ENCODE results near the gene ANKMY2.
A peak's percentile ranks its signal among the peaks of the same experiment; 100 is the strongest.

The ANKMY2 gene

DNA sequence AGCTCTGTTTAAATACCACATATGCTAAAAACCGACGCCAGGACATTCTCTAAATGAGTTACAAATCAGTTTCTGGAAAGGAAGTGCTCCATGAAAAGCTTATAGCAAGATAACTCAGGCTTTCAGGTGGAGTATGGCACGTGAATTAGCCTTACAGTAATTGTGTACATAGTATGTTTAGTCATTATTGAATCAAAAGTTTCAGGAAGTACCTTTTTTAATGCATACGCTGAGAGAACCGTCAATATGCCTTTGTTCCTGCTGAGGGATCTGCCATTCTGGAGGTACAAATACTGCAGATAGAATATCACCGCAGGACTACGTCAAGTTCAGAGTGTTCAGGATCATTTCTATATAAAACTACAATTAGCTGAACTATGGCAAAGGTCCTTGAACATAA lies 45.7 kb downstream of the ANKMY2 start:
- TF ChIP-seq, protein P1, sequence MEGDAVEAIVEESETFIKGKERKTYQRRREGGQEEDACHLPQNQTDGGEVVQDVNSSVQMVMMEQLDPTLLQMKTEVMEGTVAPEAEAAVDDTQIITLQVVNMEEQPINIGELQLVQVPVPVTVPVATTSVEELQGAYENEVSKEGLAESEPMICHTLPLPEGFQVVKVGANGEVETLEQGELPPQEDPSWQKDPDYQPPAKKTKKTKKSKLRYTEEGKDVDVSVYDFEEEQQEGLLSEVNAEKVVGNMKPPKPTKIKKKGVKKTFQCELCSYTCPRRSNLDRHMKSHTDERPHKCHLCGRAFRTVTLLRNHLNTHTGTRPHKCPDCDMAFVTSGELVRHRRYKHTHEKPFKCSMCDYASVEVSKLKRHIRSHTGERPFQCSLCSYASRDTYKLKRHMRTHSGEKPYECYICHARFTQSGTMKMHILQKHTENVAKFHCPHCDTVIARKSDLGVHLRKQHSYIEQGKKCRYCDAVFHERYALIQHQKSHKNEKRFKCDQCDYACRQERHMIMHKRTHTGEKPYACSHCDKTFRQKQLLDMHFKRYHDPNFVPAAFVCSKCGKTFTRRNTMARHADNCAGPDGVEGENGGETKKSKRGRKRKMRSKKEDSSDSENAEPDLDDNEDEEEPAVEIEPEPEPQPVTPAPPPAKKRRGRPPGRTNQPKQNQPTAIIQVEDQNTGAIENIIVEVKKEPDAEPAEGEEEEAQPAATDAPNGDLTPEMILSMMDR (conservative IDR thresholded peaks at IDR 0.05) = no peak
- H3K27ac ChIP-seq = peak overlapping the region; percentile 52

DNA sequence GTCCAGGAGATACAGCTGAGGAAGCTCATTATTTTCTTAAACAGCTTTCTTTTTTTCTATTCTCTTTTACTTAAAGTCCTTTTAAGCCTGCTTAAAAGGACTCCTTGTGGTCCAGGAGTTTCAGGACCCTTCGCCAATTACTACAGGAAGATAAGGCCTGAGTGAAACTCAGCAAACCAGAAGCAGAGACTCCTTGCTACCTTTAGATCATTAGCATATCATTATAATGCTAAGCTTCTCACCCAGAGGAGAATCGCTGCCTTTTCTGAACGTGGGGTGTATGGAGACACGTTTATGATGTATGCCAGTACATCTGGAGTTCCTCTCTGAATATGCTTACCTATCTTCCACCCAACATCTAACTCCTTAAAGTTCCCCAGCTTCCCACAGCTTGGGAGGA lies 47.5 kb downstream of the ANKMY2 start:
- H3K27ac ChIP-seq = peak overlapping the region; percentile 52; the same call in 1 of the 2 replicates
- TF ChIP-seq, protein P1 (conservative IDR thresholded peaks at IDR 0.05) = no peak

DNA sequence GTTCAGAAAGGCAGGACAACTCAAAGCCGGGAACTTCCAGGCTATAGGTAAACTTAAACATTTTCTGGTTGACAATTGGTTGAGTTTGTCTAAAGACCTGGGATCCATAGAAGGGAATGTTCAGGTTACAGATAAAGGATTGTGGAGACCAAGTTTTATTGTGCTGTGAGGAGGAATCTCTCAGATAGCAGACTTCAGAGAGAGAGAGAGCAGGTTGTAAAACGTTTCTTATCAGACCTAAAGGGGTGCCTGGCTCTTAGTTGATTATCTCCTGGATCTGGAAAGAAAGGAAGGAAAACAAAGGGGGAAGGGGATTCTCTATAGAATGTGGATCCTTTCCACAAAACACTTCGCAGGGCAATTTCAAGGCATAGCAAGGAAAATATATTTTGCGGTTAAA lies 50.0 kb downstream of the ANKMY2 start:
- peak overlapping the region; percentile 14; the same call in 1 of the 2 replicates for H3K27ac ChIP-seq

DNA sequence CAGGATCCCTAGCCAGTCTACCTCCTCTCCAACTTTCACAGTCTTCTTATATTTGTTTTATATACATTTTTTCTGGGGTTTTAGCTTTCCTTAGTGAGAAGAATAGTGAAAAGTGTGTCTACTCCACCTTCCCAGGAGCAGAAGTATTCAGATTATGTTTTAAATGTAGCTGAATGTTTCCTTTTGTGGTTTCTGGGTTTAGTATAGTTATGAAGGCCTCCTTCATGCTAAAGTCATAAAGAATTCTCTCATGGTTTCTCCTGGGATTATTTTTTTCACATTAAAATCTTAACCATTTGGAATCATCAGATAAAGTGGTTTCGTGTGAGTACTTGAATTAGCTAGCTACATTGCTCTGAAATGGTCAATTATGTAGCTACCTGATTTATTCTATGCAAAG lies 50.9 kb downstream of the ANKMY2 start:
- TF ChIP-seq, protein P1 (conservative IDR thresholded peaks at IDR 0.05) = no peak

DNA sequence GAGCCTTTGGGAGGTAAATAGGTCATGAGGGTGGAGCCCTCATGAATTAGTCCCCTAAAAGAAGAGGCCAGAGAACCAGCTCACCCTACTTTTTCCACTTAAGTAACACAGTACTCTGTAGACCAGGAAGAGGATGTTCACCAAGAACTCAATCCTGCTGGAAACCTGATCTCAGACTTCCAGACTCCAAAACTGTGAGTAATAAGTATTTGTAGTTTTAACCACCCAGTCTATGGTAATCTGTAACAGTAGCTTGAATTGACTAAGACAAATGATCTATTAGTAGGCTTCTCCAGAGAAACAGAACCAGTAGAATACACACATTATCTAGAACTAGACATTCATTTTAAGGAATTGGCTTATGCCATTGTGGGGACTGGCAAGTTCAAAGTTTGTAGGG lies 51.5 kb downstream of the ANKMY2 start:
- no peak overlapping the region for H3K27ac ChIP-seq
- TF ChIP-seq, protein P1 (conservative IDR thresholded peaks at IDR 0.05) = no peak

More for the DNA sequence above, 50.9 kb downstream of the ANKMY2 start:
- no peak overlapping the region for H3K27ac ChIP-seq

DNA sequence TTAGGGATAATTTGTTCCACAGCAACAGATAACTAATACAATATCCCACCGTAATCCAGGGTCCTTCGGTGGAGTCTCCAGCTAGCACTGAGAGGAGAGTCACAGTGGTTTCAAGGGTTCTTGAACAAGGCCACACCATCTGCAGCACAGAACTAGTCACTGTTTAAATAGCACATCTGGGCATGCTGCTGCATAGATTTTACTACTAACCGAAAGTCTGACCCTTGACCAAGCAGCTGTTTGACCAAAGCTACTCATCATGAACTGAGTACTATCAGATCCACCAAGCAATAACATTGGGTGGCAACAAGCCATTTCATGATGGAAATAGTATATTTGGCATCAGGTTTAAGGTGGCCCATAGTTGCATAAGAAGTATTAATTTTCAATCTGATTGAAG lies 53.2 kb downstream of the ANKMY2 start:
- H3K27ac ChIP-seq = peak overlapping the region; percentile 82; the same call in 1 of the 2 replicates
- TF ChIP-seq, protein P1 (conservative IDR thresholded peaks at IDR 0.05) = no peak

DNA sequence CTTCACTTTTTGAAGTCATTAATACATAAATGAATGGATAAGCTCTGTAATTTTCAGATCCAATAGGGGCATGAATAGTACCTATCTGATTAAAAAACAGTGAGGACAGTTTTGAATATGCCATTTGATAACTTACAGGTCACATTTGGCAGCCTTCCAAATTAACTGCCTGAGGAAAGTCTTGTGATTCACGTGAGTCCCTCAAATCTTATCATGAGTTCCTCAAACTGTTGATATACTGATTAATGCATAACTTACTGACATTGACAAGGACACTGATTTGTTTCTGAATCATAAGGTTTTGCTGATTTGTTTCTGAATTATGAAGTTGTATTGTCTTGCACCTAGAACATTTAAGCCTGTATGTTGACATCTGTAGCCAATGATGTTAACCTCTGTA lies 55.1 kb downstream of the ANKMY2 start:
- TF ChIP-seq, protein P1 (conservative IDR thresholded peaks at IDR 0.05) = no peak
- peak overlapping the region; percentile 82 for H3K27ac ChIP-seq

DNA sequence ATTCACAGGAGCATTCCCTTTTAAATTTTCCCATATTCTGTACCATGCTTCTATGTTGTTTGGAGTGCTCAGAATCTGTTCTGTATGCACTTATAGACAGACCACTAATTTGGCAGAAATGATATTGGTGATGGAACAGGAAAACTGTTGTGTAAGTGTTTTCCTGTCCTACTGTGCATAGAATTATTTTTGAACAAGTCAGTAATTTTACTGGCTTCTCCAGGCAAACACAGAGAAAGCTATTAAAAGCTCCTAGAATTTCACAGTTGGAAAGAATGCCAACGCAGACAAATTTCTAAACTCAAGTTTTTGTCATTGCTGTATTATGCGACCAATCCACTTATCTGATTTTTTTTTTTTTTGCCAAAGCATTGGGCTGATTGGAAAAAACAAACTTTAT lies 55.7 kb downstream of the ANKMY2 start:
- TF ChIP-seq, protein P1 (conservative IDR thresholded peaks at IDR 0.05) = no peak
- H3K27ac ChIP-seq = peak overlapping the region; percentile 82
